ENCODE data around the gene MMP25.

Gene MMP25

DNA sequence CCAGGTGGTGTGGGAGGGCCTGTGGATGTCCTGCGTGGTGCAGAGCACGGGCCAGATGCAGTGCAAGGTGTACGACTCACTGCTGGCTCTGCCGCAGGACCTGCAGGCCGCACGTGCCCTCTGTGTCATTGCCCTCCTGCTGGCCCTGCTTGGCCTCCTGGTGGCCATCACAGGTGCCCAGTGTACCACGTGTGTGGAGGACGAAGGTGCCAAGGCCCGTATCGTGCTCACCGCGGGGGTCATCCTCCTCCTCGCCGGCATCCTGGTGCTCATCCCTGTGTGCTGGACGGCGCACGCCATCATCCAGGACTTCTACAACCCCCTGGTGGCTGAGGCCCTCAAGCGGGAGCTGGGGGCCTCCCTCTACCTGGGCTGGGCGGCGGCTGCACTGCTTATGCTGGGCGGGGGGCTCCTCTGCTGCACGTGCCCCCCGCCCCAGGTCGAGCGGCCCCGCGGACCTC lies 32.8 kb upstream of the MMP25 start:
- Mint-ChIP-seq H3K36me3 (no peaks in the 10 kb centered on the region), H3K4me1 (peaks cover 4% of the 10 kb centered on the region), H3K9me3 (no peaks in the 10 kb centered on the region), H3K27ac (no peak overlapping the region), H3K27me3 (peaks cover 2% of the 10 kb centered on the region), H3K4me3 (no peak overlapping the region)

DNA sequence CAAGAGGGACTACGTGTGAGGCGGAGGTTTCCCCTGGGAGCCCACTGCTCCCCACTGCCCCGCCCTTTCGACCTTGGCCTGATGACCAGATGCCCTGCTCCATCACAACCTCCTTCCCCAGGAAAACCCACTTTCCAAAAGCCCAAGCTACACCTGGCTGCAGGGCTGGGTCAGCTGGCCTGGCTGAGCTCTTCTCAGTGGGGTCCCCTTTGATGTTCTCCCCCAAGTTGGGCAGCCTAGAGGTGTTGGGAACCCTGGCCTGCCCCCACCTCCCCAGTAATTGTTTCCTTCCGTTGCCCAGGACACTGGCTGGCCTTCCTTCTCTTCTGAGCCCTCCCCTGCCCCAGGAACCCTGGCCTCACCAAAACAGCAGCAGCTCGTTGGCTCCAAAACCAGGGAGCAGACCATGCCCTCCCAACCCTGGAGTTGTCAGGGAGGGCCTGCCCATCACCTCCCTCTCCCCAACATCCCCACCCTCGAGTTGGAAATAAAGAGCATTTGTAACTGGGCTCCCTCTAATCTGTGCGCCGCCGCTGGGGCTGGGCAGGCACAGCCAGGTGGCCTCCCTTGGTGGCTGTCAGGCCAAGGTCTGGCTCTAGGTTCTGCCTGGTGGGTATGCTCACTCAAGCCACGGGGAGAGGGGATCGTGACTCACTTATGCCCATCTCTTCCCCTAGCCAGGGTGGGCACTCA lies 32.2 kb upstream of the MMP25 start:
- no peak overlapping the region for H3K27ac Mint-ChIP-seq

DNA sequence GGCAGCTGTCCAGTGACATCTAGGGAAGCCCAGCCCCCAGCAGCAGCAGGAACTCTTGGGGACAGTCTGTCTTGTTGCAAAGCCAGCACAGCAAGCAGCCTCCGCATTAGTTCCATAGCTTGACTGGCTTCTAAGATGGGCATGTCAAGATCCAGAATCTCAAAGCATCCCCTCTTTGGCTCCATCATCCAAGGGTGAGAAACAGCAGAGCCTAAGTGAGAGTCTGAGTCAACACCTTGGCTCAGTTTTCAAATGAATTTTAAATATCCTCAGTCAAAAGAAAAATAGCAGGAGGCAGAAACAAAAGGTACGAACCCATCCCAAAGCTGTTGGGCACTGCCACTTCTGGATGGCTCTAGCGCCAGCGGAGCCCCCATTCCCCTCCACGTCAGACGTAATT lies 31.4 kb upstream of the MMP25 start:
- H3K9me3 Mint-ChIP-seq, result no peaks in the 10 kb centered on the region
- peaks cover 2% of the 10 kb centered on the region for H3K27me3 Mint-ChIP-seq
- H3K4me3 Mint-ChIP-seq, result no peak overlapping the region
- H3K36me3 Mint-ChIP-seq, result no peaks in the 10 kb centered on the region
- H3K4me1 Mint-ChIP-seq, result peaks cover 7% of the 10 kb centered on the region
- no peak overlapping the region for H3K27ac Mint-ChIP-seq

More for the DNA sequence above, 32.2 kb upstream of the MMP25 start:
- H3K4me1 Mint-ChIP-seq, result no peaks in the 10 kb centered on the region
- peaks cover 2% of the 10 kb centered on the region for H3K27me3 Mint-ChIP-seq
- H3K36me3 Mint-ChIP-seq, result no peaks in the 10 kb centered on the region
- no peak overlapping the region for H3K4me3 Mint-ChIP-seq
- H3K9me3 Mint-ChIP-seq, result no peaks in the 10 kb centered on the region

DNA sequence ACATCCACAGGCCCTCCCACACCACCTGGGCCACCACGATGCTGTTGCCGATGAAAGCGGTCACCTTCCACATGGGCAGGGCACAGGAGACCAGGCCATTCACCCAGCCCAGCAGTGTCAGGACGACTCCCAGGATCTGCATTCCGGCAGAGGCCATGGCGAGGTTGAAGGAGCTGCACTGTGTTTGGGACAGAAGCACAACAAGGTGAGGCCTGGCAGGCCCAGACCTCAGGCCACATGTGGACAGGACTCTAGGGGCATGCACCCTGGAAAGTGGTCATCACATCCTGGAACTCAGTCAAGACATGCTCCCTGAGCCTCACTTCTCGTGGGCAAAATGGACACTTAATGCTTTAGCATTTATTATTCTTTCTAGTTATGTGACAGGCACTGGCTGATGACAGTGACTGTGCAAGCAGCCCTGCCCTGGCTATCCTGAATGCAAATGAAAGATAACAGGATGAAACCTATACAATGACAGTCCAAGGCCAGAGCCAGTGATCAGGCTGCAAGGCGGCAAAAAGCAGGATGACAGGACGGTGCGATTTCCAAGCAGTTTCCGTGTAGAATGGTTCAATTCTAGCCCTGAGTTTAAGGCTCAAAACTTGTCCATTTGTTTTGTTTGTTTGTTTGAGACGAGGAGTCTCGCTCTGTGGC lies 30.4 kb upstream of the MMP25 start:
- Mint-ChIP-seq H3K27ac (no peak overlapping the region), H3K9me3 (no peaks in the 10 kb centered on the region), H3K27me3 (peaks cover 2% of the 10 kb centered on the region), H3K4me3 (no peak overlapping the region), H3K36me3 (no peaks in the 10 kb centered on the region), H3K4me1 (peaks cover 12% of the 10 kb centered on the region)

- H3K4me1 Mint-ChIP-seq, result peaks cover 25% of the 10 kb centered on the region
- H3K36me3 Mint-ChIP-seq, result no peaks in the 10 kb centered on the region
- peaks cover 2% of the 10 kb centered on the region for H3K27me3 Mint-ChIP-seq
- no peak overlapping the region for H3K27ac Mint-ChIP-seq
- H3K9me3 Mint-ChIP-seq, result no peaks in the 10 kb centered on the region
- no peak overlapping the region for H3K4me3 Mint-ChIP-seq
Observed at GRCh38 chr16:3017344-3017743, 29.0 kb upstream of the MMP25 start.

GRCh38 chr16:3017794-3018506 lies 28.4 kb upstream of the MMP25 start, which contains the start of gene CLDN6:
CLDN6 (minus strand) TSS chr16:3018183; CDS start chr16:3016021, 2,162 bp downstream.
- Mint-ChIP-seq H3K27me3 (peaks cover 2% of the 10 kb centered on the region), H3K36me3 (no peaks in the 10 kb centered on the region), H3K4me3 (peak within 1 kb of the TSS; percentile 19), H3K4me1 (peaks cover 31% of the 10 kb centered on the region), H3K27ac (no peak within 1 kb of the TSS), H3K9me3 (no peaks in the 10 kb centered on the region)

DNA sequence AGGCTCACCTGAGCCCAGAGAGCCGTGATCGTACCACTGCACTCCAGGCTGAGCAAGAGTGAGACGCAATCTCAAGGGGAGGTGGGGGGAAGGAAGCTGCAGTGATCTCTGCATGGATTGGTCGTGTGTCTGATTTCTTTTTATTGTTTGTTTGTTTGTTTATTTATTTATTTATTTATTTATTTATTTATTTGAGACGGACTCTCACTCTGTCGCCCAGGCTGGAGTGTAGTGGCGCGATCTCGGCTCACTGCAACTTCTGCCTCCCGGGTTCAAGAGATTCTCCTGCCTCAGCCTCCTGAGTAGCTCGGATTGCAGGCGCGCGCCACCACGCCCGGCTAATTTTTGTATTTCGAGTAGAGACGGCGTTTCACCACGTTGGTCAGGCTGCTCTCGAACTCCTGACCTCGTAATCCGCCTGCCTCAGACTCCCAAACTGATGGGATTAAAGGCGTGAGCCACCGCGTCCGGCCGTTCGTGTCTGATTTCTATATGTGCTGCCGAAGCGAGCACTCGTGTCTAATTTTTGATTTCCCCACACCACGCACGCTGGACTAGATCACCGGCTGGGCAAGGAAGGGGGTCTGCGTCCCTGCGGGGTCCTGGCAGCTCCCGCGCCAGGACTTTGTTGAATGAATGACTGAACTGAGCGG lies 26.6 kb upstream of the MMP25 start:
- Mint-ChIP-seq H3K36me3 (peaks cover 3% of the 10 kb centered on the region), H3K4me1 (peaks cover 42% of the 10 kb centered on the region), H3K9me3 (no peaks in the 10 kb centered on the region), H3K27ac (peak overlapping the region; percentile 77), H3K27me3 (peaks cover 2% of the 10 kb centered on the region), H3K4me3 (peak overlapping the region; percentile 91)

GRCh38 chr16:3020247-3020603 lies 26.1 kb upstream of the MMP25 start, which contains the start of gene TNFRSF12A:
TNFRSF12A (plus strand) TSS chr16:3020368; CDS start chr16:3020398, 30 bp downstream.
- peaks cover 45% of the 10 kb centered on the region for H3K4me1 Mint-ChIP-seq
- H3K27me3 Mint-ChIP-seq, result peaks cover 2% of the 10 kb centered on the region
- H3K9me3 Mint-ChIP-seq, result no peaks in the 10 kb centered on the region
- peak within 1 kb of the TSS; percentile 97 for H3K4me3 Mint-ChIP-seq
- peak within 1 kb of the TSS; percentile 93 for H3K27ac Mint-ChIP-seq
- H3K36me3 Mint-ChIP-seq, result peaks cover 3% of the 10 kb centered on the region

DNA sequence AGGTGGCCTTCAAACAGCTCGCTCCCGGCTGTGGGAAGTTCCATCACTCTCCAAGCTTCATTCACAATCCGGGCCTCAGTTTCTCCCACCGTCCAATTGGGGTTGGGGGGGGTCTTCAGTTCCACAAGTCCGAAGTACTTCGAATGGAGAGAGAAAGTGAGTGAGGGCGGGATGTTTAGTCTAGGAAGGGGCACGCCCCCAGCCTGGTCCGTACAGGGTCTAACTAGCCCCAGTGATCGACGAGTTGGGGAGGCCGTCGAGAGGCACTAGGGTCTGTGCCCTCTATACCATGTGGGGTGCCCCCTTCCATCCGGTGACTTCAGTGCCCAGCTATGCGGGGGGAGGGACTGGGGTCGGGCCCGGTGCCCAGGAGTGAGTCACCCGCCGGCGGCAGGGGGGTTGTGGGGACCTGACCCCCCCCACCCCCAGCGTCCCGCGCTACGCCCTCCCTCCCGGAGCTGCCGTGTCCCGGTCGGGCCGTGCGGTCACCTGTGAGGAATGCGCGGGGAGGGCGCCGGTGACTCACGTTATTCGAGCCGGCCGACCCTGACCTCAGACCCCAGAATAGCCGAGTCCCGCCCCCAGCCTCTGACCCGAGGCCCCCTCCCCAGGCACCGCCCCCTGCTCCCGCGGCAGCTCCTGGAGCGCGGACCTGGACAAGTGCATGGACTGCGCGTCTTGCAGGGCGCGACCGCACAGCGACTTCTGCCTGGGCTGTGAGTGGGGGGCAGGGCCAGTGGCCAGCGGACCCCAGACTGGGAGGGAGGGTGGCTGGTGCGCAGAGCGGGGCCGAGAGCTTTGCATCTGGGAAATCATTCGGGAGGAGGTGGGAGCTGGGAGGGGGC lies 25.5 kb upstream of the MMP25 start:
- Mint-ChIP-seq H3K4me1 (peaks cover 47% of the 10 kb centered on the region), H3K4me3 (peak overlapping the region; percentile 97), H3K27ac (peak overlapping the region; percentile 93), H3K36me3 (peaks cover 3% of the 10 kb centered on the region), H3K9me3 (no peaks in the 10 kb centered on the region), H3K27me3 (peaks cover 2% of the 10 kb centered on the region)

- H3K9me3 Mint-ChIP-seq, result no peaks in the 10 kb centered on the region
- peaks cover 47% of the 10 kb centered on the region for H3K4me1 Mint-ChIP-seq
- H3K27ac Mint-ChIP-seq, result peak overlapping the region; percentile 93
- H3K27me3 Mint-ChIP-seq, result no peaks in the 10 kb centered on the region
- peaks cover 3% of the 10 kb centered on the region for H3K36me3 Mint-ChIP-seq
- peak overlapping the region; percentile 97 for H3K4me3 Mint-ChIP-seq
Observed at GRCh38 chr16:3021449-3022207, 24.7 kb upstream of the MMP25 start.

- H3K36me3 Mint-ChIP-seq, result peaks cover 3% of the 10 kb centered on the region
- peak overlapping the region; percentile 97 for H3K4me3 Mint-ChIP-seq
- H3K4me1 Mint-ChIP-seq, result peaks cover 47% of the 10 kb centered on the region
- no peaks in the 10 kb centered on the region for H3K27me3 Mint-ChIP-seq
- no peaks in the 10 kb centered on the region for H3K9me3 Mint-ChIP-seq
- peak overlapping the region; percentile 93 for H3K27ac Mint-ChIP-seq
Observed at GRCh38 chr16:3022208-3022683, 24.1 kb upstream of the MMP25 start.

GRCh38 chr16:3022684-3023414 lies 23.5 kb upstream of the MMP25 start:
- H3K27ac Mint-ChIP-seq, result peak overlapping the region; percentile 93
- H3K36me3 Mint-ChIP-seq, result peaks cover 3% of the 10 kb centered on the region
- H3K4me3 Mint-ChIP-seq, result peak overlapping the region; percentile 97
- no peaks in the 10 kb centered on the region for H3K27me3 Mint-ChIP-seq
- H3K4me1 Mint-ChIP-seq, result peaks cover 47% of the 10 kb centered on the region
- no peaks in the 10 kb centered on the region for H3K9me3 Mint-ChIP-seq

- Mint-ChIP-seq H3K36me3 (peaks cover 3% of the 10 kb centered on the region), H3K9me3 (no peaks in the 10 kb centered on the region), H3K4me3 (peak overlapping the region; percentile 97), H3K27me3 (no peaks in the 10 kb centered on the region), H3K27ac (peak overlapping the region; percentile 98), H3K4me1 (peaks cover 47% of the 10 kb centered on the region)
Observed at GRCh38 chr16:3023415-3023668, 23.0 kb upstream of the MMP25 start.

Data from activated naive CD4-positive, alpha-beta T cell treated with anti-CD3 and anti-CD28 coated beads, Interleukin-2, amount 50 U/mL, for 24 hours (primary cell).